PFSK-1 (cell line): ENCODE results near the gene CCSER1.

Experiments used
- FOXP2 ChIP-seq: optimal IDR thresholded peaks from 2 replicates; pipeline ENCODE3; 2011; ENCODE audit warnings: borderline replicate concordance, control low read depth, inconsistent platforms; ENCODE audit not compliant: insufficient read depth; ENCODE audit errors: extremely low read length, extremely low read depth
- POLR2AphosphoS5 ChIP-seq: IDR thresholded peaks from 2 replicates; pipeline ENCODE4 v1.6.1; 2012; ENCODE audit warnings: low read depth, mild to moderate bottlenecking, control low read depth, low read length, moderate library complexity
- SIN3A ChIP-seq: IDR thresholded peaks from 2 replicates; pipeline ENCODE4 v1.6.1; 2012; ENCODE audit warnings: mild to moderate bottlenecking, low read length, moderate library complexity, borderline replicate concordance; ENCODE audit not compliant: insufficient read depth
- TAF1 ChIP-seq: IDR thresholded peaks from 2 replicates; pipeline ENCODE4 v1.6.1; 2012; ENCODE audit warnings: low read length, control low read depth, borderline replicate concordance; ENCODE audit not compliant: insufficient read depth
- TF ChIP-seq, protein P1 (sequence below), 2 experiments: IDR thresholded peaks; 2 replicates each; pipeline versions ENCODE4 v1.6.1 to v1.8.0; 2011 to 2012; ENCODE audit warnings: low read depth in 2 of 2, low read length in 2 of 2, control low read depth in 1 of 2, inconsistent platforms in 1 of 2, mild to moderate bottlenecking in 1 of 2, moderate library complexity in 1 of 2; ENCODE audit not compliant: insufficient read depth in 1 of 2

Gene CCSER1

GRCh38 chr4:90992213-90992612 lies 865.0 kb downstream of the CCSER1 start:
- TF ChIP-seq FOXP2 (no peak), TAF1 (no peak), SIN3A (no peak), POLR2AphosphoS5 (no peak)
- TF ChIP-seq, protein P1, sequence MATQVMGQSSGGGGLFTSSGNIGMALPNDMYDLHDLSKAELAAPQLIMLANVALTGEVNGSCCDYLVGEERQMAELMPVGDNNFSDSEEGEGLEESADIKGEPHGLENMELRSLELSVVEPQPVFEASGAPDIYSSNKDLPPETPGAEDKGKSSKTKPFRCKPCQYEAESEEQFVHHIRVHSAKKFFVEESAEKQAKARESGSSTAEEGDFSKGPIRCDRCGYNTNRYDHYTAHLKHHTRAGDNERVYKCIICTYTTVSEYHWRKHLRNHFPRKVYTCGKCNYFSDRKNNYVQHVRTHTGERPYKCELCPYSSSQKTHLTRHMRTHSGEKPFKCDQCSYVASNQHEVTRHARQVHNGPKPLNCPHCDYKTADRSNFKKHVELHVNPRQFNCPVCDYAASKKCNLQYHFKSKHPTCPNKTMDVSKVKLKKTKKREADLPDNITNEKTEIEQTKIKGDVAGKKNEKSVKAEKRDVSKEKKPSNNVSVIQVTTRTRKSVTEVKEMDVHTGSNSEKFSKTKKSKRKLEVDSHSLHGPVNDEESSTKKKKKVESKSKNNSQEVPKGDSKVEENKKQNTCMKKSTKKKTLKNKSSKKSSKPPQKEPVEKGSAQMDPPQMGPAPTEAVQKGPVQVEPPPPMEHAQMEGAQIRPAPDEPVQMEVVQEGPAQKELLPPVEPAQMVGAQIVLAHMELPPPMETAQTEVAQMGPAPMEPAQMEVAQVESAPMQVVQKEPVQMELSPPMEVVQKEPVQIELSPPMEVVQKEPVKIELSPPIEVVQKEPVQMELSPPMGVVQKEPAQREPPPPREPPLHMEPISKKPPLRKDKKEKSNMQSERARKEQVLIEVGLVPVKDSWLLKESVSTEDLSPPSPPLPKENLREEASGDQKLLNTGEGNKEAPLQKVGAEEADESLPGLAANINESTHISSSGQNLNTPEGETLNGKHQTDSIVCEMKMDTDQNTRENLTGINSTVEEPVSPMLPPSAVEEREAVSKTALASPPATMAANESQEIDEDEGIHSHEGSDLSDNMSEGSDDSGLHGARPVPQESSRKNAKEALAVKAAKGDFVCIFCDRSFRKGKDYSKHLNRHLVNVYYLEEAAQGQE (IDR thresholded peaks at IDR 0.05; ENCODE audit: insufficient read depth in 1 of 2, low read depth in 2 of 2, low read length in 2 of 2) = no peak

DNA sequence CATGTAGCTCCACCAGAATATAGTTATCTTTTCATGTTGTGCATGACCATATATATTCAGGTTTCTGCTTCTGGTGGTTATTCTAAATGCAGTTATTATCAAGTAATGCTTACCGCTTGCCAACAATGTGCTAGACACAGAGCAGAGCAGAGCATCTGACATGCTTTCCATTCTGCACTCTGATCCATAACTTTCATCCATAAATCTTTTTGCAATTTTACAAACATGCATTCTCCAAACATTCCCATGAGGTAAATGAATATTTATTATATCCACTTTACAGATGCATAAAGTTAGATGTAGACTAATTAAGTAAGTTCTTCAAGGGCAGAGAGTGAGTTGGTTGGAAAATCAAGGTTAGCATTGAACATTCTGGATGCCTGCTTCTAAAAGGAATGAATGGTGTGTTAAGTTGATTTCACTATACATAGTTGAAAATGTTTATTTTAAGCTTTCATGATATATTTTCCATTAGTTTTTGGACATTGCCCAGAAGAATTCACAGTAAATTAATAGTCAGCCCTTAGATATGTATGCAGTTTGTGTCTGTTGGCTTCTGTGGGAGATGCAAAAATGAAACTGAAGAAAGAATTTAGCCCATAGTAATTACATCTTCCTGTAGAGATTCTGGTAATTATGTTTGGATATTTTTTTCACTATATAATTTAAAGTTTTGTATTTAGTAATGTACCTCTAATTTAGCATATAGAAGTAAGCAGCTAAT lies 867.8 kb downstream of the CCSER1 start:
- TF ChIP-seq TAF1 (no peak), SIN3A (no peak), POLR2AphosphoS5 (no peak), FOXP2 (no peak)
- TF ChIP-seq, protein P1 (IDR thresholded peaks at IDR 0.05; ENCODE audit: insufficient read depth in 1 of 2, low read depth in 2 of 2, low read length in 2 of 2) = no peak

- TF ChIP-seq SIN3A (no peak), POLR2AphosphoS5 (no peak), FOXP2 (no peak), TAF1 (no peak)
- TF ChIP-seq, protein P1 (IDR thresholded peaks at IDR 0.05; ENCODE audit: insufficient read depth in 1 of 2, low read depth in 2 of 2, low read length in 2 of 2) = no peak
Measured at GRCh38 chr4:90995996-90996395, 868.8 kb downstream of the CCSER1 start.

- TF ChIP-seq SIN3A = no peak
Measured at GRCh38 chr4:90996813-90997212, 869.6 kb downstream of the CCSER1 start.

DNA sequence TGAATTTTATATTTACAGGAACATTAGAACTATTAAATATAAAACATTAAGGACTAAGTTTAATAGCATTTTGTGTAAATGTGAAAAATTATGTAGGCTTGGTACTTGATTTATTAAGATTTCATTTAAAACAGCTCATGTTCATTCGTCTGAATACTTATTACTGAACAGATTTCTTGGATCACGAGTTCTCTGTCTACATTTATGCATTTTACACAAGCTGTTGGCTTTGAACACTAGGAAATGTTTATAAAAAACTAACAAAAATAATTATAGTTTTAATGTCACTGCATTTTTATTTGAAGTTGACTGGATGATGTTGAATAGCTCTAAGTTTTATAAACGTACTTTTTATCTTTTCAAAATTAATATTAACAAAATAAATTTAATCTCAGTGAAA lies 888.7 kb downstream of the CCSER1 start:
- TF ChIP-seq POLR2AphosphoS5 (no peak), FOXP2 (no peak)

- no peak for TF ChIP-seq TAF1
- TF ChIP-seq FOXP2 = no peak
- TF ChIP-seq, protein P1 (IDR thresholded peaks at IDR 0.05; ENCODE audit: insufficient read depth in 1 of 2, low read depth in 2 of 2, low read length in 2 of 2) = no peak
- TF ChIP-seq SIN3A = no peak
- no peak for TF ChIP-seq POLR2AphosphoS5
Measured at GRCh38 chr4:91019513-91019912, 892.3 kb downstream of the CCSER1 start.
